Endothelial cell of umbilical vein (primary cell): Measurements from ENCODE around the gene L3MBTL4. TPM values are rescaled to one million over a fixed set of nuclear protein-coding genes. Genes with fewer than 3 reads are reported as not detected.

Experiments used
- BruUV-seq: library from RNA; stranded (reverse); fragments of 400-500 nt; replicated peaks from 2 replicates; lab custom pipeline; 2021; lab: Mats Ljungman, UMichigan
- CTCF ChIA-PET: fragments of 300-600, 350-600 bp; sonication (Branson Sonifier 250); formaldehyde crosslinking; loops from one replicate; lab custom pipeline; 2021; ENCODE audit warnings: antibody characterized with exemption, inconsistent platforms; lab: Charles Lee
- POLR2A ChIA-PET: fragments of 300-600, 350-600 bp; sonication (Branson Sonifier 250); formaldehyde crosslinking; loops from one replicate; lab custom pipeline; 2021; ENCODE audit warnings: antibody characterized with exemption, inconsistent platforms; lab: Charles Lee
- DNase-seq: peaks from one replicate; pipeline ENCODE4 v3.0.0-alpha.2; 2011; ENCODE audit warnings: low read depth, low spot score
- FAIRE-seq: peaks from 2 replicates; lab custom pipeline; 2011; peaks lifted over from hg19 to GRCh38; lab: Jason Lieb, UNC
- H2AFZ ChIP-seq: 2 replicates; pipeline ENCODE4 v1.6.0; 2012; ENCODE audit warnings: low read depth, low read length, control low read depth, inconsistent platforms
- H3K27ac ChIP-seq: 2 replicates; pipeline ENCODE4 v1.5.1; 2011; ENCODE audit warnings: low read depth, mild to moderate bottlenecking, control low read depth, low read length, moderate library complexity; ENCODE audit not compliant: insufficient read depth
- H3K27me3 ChIP-seq, 2 experiments: 2 replicates each; pipeline versions ENCODE4 v1.6.0 to v1.6.1; 2011; ENCODE audit warnings: low read length in 2 of 2, mixed read lengths in 1 of 2; ENCODE audit not compliant: control insufficient read depth in 2 of 2, insufficient read depth in 2 of 2
- H3K36me3 ChIP-seq, 2 experiments: 2 replicates in 1 of 2; 3 replicates in 1 of 2; pipeline ENCODE4 v1.5.1; 2011; ENCODE audit warnings: low read length in 2 of 2, mild to moderate bottlenecking in 1 of 2, moderate library complexity in 1 of 2; ENCODE audit not compliant: control insufficient read depth in 2 of 2, insufficient read depth in 2 of 2; ENCODE audit errors: extremely low read depth in 1 of 2
- H3K4me1 ChIP-seq: 3 replicates; pipeline ENCODE4 v1.5.1; 2011; ENCODE audit warnings: mild to moderate bottlenecking, low read length; ENCODE audit not compliant: control insufficient read depth, insufficient read depth; ENCODE audit errors: extremely low read depth
- H3K4me2 ChIP-seq: 2 replicates; pipeline ENCODE4 v1.6.1; 2011; ENCODE audit warnings: low read length, control low read depth, mixed read lengths; ENCODE audit not compliant: insufficient read depth
- H3K4me3 ChIP-seq, 3 experiments: fragments of 200-600 bp in 1 of 3; sonication (generic), shearing (Covaris generic) in 1 of 3; replicated peaks in 1 of 3; 2 replicates each; pipeline ENCODE4 v1.5.1; 2011 to 2016; ENCODE audit warnings: control low read depth in 3 of 3, low read length in 3 of 3, mild to moderate bottlenecking in 2 of 3, inconsistent platforms in 1 of 3, low read depth in 1 of 3, moderate library complexity in 1 of 3; ENCODE audit not compliant: insufficient read depth in 1 of 3
- H3K79me2 ChIP-seq: 2 replicates; pipeline ENCODE4 v1.6.0; 2012; ENCODE audit warnings: low read length, inconsistent platforms; ENCODE audit not compliant: control insufficient read depth, insufficient read depth
- H3K9ac ChIP-seq: replicated peaks from 2 replicates; pipeline ENCODE3; 2011; ENCODE audit warnings: low read length, control low read depth; ENCODE audit not compliant: insufficient read depth; ENCODE audit errors: extremely low read depth
- H3K9me1 ChIP-seq: replicated peaks from 3 replicates; pipeline ENCODE4 v1.6.0; 2011; ENCODE audit warnings: mild to moderate bottlenecking, low read length; ENCODE audit not compliant: control insufficient read depth, insufficient read depth; ENCODE audit errors: extremely low read depth
- H3K9me3 ChIP-seq: replicated peaks from 2 replicates; pipeline ENCODE4 v1.5.1; 2012; ENCODE audit warnings: low read length, inconsistent platforms; ENCODE audit not compliant: control insufficient read depth, insufficient read depth
- H4K20me1 ChIP-seq: replicated peaks from 2 replicates; pipeline ENCODE3; 2011; ENCODE audit warnings: mild to moderate bottlenecking, low read length; ENCODE audit not compliant: control insufficient read depth, insufficient read depth; ENCODE audit errors: extremely low read depth
- CTCF ChIP-seq, 2 donors: IDR thresholded peaks; 1 replicate in 1 of 2; 2 replicates in 1 of 2; pipeline ENCODE4 v1.5.1; 2011; ENCODE audit warnings: low read length in 2 of 2, mild to moderate bottlenecking in 2 of 2, moderate library complexity in 2 of 2, control low read depth in 1 of 2, inconsistent platforms in 1 of 2, low read depth in 1 of 2; ENCODE audit not compliant: insufficient read depth in 1 of 2; ENCODE audit errors: extremely low read depth in 1 of 2
- EZH2 ChIP-seq: IDR thresholded peaks from 2 replicates; pipeline ENCODE4 v1.6.1; 2012; ENCODE audit warnings: borderline replicate concordance, low read depth, mild to moderate bottlenecking, moderate library complexity, low read length, inconsistent platforms; ENCODE audit not compliant: severe bottlenecking
- FOS ChIP-seq: IDR thresholded peaks from 2 replicates; pipeline ENCODE4 v1.6.1; 2011; ENCODE audit warnings: mild to moderate bottlenecking, low read length, moderate library complexity, borderline replicate concordance; ENCODE audit not compliant: insufficient read depth
- GATA2 ChIP-seq: IDR thresholded peaks from 2 replicates; pipeline ENCODE4 v1.7.0; 2011; ENCODE audit warnings: low read depth, mild to moderate bottlenecking, moderate library complexity, mixed read lengths, low read length; ENCODE audit not compliant: insufficient read length, insufficient read depth
- JUN ChIP-seq: IDR thresholded peaks from 2 replicates; pipeline ENCODE4 v1.6.1; 2011; ENCODE audit warnings: borderline replicate concordance, low read depth; ENCODE audit not compliant: insufficient read length, insufficient read depth
- MAX ChIP-seq: IDR thresholded peaks from 2 replicates; pipeline ENCODE4 v1.6.1; 2011; ENCODE audit not compliant: insufficient read depth, insufficient read length
- MYC ChIP-seq: IDR thresholded peaks from one replicate; pipeline ENCODE4 v1.6.1; 2011; ENCODE audit warnings: mild to moderate bottlenecking, low read depth, low read length
- POLR2A ChIP-seq: IDR thresholded peaks from 2 replicates; pipeline ENCODE4 v1.6.1; 2012; ENCODE audit warnings: low read depth, mild to moderate bottlenecking, control low read depth, low read length
- POLR2AphosphoS5 ChIP-seq: IDR thresholded peaks from 2 replicates; pipeline ENCODE4 v1.6.1; 2012; ENCODE audit warnings: low read depth, mild to moderate bottlenecking, control low read depth, low read length, moderate library complexity; ENCODE audit not compliant: insufficient read depth
- dilution Hi-C: fragments of 300-500 bp; cut with MboI; formaldehyde crosslinking; loops from one replicate; pipeline ENCODE4 v1.15.0; 2019; ENCODE audit warnings: low sequenced_read_pairs; ENCODE audit not compliant: extremely low pct_ligation_motif_present
- intact Hi-C: fragments of 100-400 bp; cut with micrococcal nuclease; formaldehyde crosslinking; loops from one replicate; pipeline ENCODE4 v1.10.0; 2022
- polyA plus RNA-seq, 4 experiments: library from polyadenylated mRNA; depleted of rRNA in 3 of 4; stranded (reverse) in 3 of 4; unstranded in 1 of 4; fragments of >200 nt; gene quantifications; 2 replicates each; pipeline versions ENCODE4 v1.2.1 to v1.2.3, GENCODE V29; 2011 to 2012; ENCODE audit warnings: missing spikeins in 1 of 4
- total RNA-seq: library from RNA; stranded (reverse); gene quantifications from 2 replicates; pipeline ENCODE4 v1.2.3, GENCODE V29; 2021

Gene L3MBTL4
- total and polyA plus RNA-seq, 2 donors (not counting 3 experiments of a cell fraction or from before 2014, with no cell fraction given), result 0.80 TPM; not detected in 1

DNA sequence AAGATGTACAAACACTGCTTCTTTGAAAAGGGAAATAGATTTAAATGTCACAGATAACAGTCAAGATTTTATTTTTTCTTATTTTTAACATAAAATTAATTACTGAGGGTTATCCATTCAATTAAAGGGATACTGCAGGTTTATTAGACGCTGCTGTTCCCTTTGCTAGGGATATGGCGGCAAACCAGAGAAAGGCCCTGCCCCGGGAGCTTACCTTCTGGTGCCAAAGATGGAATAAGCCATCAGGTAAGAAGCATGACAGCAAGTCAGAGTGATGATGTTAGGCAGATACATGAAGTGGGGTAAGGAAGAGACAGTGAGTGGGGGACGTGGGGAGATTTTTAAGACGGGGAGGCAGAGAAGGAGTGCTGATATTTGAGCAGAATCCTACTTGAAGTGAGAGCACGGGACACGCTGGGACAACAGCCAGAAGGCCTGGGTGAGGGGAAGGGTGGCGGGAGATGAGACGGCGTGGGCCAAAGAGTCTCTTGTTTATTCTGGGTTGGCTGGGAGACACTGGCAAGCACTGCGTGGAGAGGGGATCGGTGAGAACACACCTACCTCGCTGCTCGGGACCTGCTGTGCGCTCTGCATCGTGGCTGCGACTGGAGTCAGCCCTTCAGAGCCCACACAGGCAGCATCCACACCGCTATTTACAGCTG lies 268.9 kb downstream of the L3MBTL4 start:
- Histone ChIP-seq H3K27me3 (no peaks in the 10 kb centered on the region), H3K9ac (no peak overlapping the region), H3K9me1 (no peaks in the 10 kb centered on the region), H4K20me1 (no peaks in the 10 kb centered on the region), H3K27ac (no peak overlapping the region), H3K36me3 (no peaks in the 10 kb centered on the region), H3K79me2 (no peaks in the 10 kb centered on the region), H3K9me3 (no peaks in the 10 kb centered on the region), H3K4me3 (no peak overlapping the region), H3K4me2 (no peak overlapping the region), H3K4me1 (no peaks in the 10 kb centered on the region), H2AFZ (no peak overlapping the region)
- BruUV-seq, result no TSS peak
- TF ChIP-seq MAX (no peak), POLR2A (no peak), GATA2 (no peak), POLR2AphosphoS5 (no peak)
- intact Hi-C loops, result no loop called here
- FAIRE-seq (no peak), DNase-seq (no peak)
- ChIA-PET CTCF (no interaction called here), POLR2A (no interaction called here)
- dilution Hi-C loops, result no loop called here

GRCh38 chr18:6139007-6139406 lies 275.7 kb downstream of the L3MBTL4 start:
- Histone ChIP-seq H3K36me3 (no peaks in the 10 kb centered on the region), H3K79me2 (no peaks in the 10 kb centered on the region), H3K9ac (no peak overlapping the region), H3K4me1 (no peaks in the 10 kb centered on the region), H3K9me3 (no peaks in the 10 kb centered on the region), H4K20me1 (no peaks in the 10 kb centered on the region), H3K4me2 (no peak overlapping the region), H3K4me3 (no peak overlapping the region), H3K27ac (no peak overlapping the region), H3K9me1 (no peaks in the 10 kb centered on the region), H2AFZ (no peak overlapping the region), H3K27me3 (no peaks in the 10 kb centered on the region)
- FAIRE-seq (no peak), DNase-seq (no peak)
- POLR2A ChIA-PET, result no interaction called here
- TF ChIP-seq CTCF (IDR thresholded peaks at IDR 0.05; ENCODE audit: extremely low read depth in 1 of 2, insufficient read depth in 1 of 2, low read depth in 1 of 2, low read length in 2 of 2) (no peak), FOS (no peak), MYC (no peak), POLR2AphosphoS5 (no peak), GATA2 (no peak), MAX (no peak), POLR2A (no peak), EZH2 (no peak), JUN (no peak)
- dilution Hi-C loops (no loop called here), intact Hi-C loops (no loop called here)
- no TSS peak for BruUV-seq
- CTCF ChIA-PET, result no interaction called here
